Measurements from ENCODE around the gene HOXA7.
A peak's percentile ranks its signal among the peaks of the same experiment; 100 is the strongest.

HOXA7 gene

DNA sequence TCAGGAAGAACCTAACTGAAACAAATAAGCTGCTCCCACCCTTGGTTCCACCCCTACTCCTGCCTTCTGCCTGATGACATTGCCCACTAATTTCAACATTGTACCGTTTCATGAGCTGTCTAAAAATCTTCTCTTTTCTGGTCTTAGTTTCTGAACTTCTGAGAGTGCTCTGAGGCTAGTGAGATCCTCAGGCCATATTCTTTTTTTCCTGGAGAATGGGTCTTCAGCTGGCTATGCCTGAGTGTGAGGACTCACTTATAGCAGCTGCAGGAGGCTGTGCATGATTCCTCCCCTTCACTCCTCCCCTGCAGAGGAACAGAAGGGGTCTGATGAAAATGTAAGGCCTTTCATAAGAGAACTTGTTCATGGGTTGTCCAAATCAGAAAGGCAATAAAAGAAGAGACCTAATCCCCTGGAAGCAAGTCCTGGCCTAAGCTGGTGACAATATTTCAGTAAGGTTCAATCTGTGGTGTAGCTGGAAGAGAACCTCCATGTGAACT is 37.0 kb downstream of the HOXA7 start:
- DNase-seq (ENCODE audit: low read depth in 2 of 2), result no peak

DNA sequence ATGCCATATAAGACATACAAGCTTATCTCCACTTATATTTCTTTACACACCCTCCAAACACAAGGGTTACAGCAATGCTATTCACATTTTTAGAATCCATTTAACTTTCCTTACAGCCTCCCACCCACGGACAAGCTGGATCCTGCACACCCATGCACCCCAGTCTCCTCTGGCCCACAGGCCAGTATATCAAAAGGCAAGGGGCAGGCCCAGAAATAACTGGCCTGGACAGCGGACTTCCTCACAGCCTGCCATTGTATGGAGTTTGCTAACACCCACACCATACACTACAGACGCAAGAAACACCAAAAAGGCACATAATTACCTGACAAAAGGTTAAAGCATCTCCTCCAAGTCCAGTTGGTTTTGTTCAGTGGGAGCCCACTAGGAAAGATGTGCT is 37.9 kb downstream of the HOXA7 start:
- no peak for DNase-seq (ENCODE audit: low read depth in 2 of 2)

DNA sequence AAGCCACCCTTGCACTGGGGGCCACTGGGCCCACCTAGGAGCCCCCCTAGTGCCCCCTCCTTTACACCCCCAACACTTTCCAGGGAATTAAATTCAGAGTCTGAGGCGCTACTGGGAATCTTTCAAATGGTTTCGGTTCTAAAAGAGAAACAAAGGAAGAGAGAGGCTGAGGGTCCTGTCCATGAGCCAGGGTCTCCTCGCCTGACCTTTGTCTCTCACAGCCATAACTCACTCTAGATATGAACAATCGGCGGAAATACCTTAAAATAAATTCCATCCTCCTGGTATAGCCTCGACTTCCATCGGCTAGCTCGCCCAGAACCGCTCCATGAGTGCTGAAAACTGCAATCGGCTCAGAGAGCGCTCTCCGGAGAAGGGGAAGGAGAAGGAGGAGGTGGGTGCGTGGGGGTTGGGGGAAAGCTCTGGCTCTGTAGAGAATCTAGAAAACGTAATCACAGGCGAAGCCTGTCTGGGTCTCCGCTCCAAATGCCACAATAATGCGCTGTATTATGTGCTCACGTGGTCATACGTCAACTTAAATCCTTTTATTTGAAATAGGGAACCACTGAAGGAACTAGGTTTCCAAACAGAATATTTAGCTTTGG is 38.5 kb downstream of the HOXA7 start:
- DNase-seq (ENCODE audit: low read depth in 2 of 2), result no peak

DNA sequence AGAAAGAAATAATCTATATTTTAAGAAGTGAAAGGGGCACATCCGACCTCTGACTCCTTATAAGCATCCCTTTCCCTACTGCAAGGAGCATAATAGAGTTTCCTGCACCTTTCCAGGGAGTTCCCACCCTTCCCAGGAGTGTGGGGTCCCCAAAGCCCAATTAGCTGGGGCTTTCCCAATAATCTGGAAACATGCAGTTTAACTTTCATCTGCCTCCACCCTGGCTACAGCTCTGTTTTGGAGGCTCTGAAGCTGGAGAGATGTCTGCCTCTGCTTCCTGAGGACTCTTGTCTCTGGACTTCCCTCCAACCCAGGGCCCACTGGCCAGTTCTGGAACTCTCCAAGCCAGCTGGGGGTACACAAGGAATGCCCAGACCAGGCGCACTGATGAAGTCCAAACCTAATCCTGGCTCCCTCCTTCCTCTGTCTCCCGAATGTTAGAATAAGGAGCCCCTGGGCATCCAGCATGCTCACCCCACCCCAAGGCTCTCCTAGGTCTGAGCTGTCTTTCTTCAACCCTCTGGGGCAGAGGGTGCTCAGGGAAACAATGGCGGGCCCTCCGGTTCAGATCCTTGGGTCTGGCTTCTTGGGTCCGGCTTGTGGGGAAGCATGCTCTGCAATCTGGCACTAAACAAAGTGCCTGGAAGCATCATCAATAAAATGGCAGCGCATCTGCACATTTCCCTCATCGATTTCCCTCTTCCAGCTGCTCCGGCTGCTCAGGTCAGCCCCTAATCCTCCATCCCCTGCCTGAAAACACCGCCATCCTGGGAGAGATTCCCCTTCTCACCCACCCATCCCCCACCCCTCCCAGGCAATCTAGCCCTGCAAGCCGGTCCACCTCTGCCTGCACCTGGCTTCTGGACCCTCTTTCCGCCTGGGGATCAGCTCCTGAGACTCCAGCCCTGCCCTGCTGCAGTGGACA is 39.3 kb downstream of the HOXA7 start:
- no peak for DNase-seq (ENCODE audit: low read depth in 2 of 2)

DNA sequence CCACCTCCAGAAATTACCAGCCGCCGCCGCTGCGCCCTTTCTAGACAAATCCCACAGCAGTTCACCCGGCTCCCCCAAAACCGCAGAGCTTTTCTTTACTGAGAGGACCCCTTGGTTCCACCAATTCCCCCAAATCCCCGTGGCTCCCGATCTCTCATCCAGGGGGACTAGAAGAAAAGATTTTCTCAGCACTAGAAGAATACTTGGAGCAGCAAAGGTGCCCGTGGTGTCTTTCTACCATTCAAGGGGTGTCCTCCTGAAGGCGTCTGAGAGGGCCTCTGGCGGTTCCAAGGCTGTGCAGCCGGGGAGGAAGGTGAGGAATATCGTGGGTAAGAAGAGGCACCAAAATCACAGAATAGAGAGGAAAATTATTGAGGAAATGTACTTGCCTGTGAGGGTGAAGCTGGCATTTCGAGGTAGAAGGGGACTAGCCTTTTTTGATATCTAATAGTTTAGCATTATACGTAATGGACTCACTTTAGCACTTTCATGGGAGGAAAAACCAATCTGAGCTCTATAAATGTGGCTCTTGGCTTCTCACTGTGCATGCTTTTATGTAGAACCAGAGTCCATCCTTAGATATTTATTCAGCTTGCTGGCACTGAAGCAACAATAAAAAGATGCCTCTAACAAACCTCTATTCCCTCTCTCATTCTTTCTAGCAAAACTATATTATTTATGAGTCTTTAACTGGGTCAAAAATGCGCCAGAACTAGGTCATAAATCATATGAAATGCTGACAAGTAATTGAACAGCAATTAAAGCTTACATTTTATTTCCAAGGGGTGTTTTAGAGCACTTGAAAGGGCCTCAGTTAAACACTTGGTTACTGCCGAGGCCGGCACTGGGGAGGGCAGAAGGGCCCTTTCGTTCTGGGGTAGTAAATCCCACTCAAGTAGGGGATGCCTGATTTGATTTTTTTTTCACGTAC is 40.2 kb downstream of the HOXA7 start:
- no peak for DNase-seq (ENCODE audit: low read depth in 2 of 2)

DNA sequence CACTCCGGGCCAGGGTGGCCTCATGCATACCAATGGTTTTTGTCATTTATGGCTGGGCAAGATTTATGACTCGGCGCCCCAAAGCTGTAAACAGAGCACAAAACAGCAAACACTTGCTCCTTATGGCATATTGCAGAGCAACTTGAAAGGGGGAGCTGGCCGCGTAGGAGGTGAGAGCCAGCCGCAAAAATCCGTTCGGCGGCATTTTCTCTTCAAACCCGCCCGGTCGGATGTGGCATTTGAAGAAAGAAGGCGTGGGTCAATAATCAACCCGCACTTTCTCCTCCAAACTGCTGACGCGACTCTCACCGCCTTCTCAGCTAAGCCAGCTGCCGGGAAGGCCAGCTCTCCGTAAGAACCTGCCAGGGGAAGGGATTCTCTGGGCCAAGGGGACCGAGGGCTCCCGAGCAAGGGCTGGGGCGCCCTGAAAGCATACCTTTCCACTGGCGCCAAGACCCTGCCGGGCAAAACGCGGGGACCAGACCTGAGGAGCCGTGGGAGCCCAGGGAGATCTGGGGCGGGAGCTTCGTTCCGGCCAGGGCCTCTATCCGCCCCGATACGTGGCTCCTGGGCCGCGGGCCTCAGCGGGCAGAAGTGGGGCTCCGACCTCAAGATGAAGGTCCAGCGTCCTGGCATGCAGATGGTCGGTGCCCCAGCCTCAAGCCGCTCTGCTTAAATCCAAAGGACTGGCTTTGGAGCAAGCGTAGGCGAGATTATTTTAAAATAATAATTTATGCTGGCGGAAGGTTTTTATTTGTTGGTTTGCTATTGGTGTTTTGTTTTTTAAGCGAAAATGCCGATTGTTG is 41.1 kb downstream of the HOXA7 start:
- no peak for DNase-seq (ENCODE audit: low read depth in 2 of 2)

DNA sequence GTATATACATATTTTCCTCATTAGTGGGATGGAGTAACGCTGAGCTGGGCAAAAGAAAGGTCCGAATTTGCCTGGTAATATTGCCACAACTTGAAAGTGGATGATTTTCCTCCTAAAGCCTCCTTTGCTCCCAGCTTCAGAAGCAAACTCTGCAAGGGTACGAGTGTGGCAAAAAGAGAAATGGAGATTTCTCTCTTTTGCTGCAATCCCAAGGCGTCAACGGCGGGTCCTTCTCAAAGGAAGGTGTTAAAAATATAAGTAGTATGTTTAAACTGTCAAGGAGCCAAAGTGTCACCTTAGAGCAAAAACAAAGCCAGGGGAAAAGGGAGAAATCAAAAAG is 41.6 kb downstream of the HOXA7 start:
- DNase-seq (ENCODE audit: low read depth in 2 of 2), result no peak

DNA sequence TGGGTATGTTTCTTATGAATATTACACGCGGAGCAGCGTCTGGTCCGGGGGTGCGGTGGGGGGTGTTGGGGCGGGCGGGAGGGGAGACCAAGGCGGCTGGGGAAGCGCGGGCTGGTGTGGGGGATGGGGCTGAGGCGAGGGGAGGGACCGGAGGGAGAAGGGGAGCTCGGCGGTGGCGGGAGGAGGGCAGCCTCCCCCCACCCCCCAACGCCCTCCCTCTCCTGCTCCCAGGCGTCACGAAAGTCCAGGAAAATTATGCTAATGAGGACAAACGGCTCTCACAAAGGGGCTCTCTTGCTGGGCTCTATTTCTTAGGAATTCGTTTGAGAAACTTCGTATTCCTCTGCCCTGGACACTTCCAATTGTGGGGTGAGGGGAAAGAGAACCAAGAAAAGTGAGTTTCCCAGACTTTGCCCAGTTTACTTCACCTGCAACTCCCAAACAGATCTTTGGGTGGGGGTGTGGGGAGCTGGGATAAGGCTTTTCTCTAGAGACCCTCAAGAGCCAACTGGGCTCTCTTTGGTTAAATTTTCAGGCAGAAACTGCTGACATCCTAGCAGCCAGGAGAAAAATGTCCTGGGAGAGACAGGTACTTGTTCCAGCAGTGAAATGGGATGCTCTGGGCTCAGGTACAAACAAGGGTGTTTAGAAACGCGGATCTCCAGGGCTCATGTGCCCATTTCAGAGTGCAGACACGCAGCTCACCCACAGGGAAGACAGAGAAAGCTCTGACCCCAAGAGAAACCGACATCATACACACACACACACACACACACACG is 42.3 kb downstream of the HOXA7 start:
- no peak for DNase-seq (ENCODE audit: low read depth in 2 of 2)

DNA sequence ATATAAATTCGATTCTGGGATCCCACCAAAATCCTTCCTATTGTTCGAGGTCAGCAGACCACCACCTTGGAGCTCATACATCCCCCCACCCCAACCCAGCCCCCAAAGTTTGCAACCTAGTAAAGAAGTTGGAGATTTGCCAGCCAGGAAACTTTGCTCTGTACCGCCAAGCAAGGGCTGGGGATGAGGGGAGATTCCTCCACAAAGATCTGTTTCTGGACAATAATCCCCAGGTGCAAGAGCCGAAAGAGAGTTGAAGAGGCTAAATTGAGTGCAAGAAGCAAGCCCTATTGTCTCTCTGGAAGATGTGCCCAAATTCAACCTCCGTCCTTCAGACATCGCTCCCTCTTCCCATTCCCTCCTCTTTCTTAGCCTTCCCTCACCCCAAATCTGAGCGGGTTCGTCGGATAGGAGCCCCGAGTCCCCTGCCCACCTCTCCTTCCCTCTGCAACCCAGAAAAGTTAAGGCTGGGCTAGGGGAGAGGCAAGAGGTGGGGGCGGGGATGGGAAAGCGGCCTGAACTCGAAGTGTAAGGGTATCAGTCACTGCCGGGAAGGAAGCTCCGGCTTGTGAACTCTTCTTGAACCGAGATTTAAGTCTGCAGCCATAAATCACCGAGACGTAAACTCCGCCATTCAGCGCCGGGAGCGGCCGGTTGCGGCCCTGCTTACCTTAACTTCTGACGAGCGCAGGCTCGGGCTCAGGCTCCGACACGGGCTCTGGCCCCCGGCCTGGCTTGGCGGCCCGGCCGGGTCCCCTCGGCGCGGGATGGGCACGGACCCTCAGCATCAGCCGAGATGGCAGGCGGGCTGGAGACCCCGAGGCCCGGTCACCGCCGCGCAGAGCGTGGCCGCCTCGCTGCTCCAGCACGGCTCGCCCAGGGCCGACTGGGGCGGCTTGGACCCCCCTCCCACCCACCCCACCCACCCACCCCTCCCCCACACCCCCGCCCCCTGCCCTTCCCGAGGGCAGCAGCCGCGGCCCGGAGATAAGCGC is 43.2 kb downstream of the HOXA7 start:
- peak in 1 of 2 experiments; percentile 37 for DNase-seq (ENCODE audit: low read depth in 2 of 2)

DNA sequence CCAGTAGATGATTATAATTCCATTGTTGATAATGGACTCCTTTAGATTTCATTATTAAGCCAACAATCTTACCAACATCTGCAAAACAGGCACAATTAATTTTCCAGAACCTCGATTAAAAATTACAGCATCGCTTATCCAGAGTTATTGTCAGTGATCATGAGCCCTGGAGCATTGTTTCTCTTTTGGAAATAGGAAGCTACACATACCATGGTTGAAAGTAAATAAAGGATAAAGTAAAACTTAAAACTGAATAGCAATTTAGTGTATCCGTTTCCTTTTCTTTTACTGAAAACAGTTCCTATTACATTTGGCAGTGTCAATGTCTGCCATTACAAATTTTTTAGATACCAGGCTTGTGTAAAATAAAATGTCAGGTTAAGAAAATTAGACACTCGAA is 44.1 kb downstream of the HOXA7 start:
- no peak for DNase-seq (ENCODE audit: low read depth in 2 of 2)

DNA sequence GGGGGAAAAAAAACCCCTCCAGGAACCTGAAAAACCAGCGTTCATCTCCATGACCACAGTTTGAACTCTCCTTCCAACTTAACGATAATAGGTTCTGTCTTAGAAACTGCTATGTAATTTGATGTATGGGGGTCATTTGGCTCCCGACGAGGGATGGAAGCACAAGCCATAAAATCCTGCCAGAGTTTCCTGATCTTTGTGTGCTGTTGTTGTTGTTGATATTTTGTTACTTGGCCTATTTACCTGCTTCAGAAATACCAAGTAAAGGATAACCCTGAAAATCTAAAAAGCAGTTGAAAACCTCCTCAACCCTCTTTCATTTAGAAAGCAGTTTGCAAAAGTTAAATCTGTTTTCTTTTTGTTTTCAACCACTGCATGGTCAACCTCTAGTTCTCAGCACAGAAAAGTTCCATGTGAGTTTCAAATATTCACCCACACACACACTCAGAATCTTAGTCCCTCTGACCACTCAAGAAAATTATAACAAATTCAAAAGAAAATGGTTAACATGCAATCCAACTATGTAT is 44.7 kb downstream of the HOXA7 start:
- DNase-seq (ENCODE audit: low read depth in 2 of 2), result no peak

DNA sequence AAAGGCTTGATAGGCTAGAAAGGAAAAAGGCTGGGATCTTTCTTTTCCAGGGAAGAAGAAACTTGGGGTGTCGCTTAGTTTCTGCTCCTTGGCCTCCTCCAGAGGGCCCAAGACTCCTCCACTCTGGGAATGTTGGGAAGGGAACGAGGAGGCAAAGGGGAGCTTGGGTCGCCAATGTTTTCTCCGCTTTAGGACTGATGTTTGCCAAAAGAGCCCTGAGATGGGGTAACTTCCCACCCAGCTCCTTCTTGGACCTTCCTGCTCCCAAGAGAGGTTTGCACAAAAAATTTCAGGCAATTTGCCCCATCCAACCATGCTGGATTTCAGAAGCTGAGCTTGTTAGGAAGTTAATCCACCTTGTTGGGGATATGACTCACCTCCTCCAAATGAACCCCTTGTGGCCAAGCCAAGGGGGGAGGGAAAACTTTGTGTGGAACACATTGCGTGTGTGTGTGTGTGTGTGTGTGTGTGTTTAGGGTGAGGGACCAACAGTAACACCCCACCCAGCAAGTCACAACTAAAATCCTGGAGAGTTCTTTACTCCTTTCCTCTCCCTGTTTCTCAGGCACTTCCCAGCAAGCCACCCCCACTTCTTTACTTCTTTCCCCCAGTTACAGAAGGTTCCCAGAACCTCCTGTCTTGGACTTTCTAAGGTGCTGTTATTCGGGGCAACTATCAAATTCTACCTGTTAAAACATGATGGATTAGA is 45.3 kb downstream of the HOXA7 start:
- DNase-seq (ENCODE audit: low read depth in 2 of 2), result peak; percentile 47 to 49

DNA sequence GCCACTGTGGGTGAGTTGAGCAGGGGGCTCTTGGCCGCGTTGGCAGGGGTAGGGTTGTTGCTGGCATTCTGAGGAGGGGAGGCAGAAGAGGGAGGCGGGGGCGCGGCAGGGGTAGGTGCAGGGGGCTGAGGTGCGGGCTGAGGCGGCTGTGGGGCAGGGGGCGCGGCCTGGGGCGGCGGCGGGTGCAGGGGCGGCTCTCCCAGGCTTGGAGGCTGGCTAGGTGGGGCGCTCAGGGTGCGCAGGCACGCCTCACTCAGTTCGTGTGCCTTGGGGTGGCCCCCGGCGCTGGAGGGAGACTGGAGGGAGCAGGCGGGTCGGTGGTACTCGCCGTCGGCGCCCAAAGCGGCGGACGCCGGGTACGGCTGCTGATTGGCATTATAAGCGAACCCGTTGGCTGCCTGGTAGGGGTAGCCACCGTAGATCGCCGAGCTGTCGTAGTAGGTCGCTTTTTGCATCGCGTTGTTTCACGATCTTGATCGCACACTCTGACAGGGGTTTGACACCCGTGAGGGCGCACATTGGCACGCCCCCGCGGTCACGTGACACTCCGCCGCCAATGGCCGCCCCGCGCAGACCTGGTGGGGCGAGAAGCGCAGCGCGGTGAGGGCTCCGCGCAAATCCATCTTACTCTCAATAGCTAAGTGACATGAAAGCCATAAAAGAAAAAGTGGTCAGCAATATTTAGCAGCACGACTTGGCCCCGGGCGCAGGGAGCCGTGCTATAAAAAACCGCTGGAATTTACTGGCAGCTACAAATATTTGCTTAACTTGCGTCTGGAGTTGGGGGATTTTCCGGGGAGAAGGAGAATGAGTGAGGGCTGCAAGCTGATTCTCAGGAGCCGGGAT is 46.1 kb downstream of the HOXA7 start:
- peak; percentile 43 to 48 for DNase-seq (ENCODE audit: low read depth in 2 of 2)

DNA sequence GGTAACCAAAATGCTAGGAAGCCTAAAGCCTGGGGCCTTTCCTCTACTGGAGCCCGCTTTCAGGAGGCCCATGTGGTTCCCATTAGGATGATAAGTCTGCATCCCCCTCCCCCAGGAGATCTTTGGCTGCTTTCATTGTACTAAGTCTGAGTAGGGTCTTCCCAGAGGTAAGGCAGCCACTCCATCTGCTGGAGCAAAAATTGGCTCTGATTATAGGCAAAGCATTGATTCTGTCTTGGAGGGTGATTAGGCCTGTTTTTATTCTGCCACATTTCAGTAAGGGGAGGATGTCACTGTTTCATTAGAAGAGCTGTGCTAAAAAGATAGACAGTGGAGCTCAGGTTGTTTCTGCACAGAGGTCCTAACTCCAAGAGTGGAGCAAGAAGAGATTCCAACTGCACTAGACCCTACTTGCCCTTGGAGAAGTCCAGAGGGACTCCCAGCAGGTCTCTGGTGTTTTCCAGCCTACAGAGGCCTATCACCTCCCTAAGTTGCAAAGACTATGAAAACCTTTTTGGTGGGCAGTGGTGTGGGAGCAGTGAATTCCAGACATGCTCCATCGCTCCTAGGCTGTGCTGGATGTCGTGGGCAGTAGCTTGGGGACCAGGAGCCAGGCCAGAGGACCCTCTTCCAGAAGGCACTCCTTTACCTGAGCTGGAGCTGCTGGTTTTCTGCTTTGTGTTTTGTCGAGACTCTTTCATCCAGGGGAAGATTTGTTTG is 46.8 kb downstream of the HOXA7 start:
- DNase-seq (ENCODE audit: low read depth in 2 of 2), result no peak

DNA sequence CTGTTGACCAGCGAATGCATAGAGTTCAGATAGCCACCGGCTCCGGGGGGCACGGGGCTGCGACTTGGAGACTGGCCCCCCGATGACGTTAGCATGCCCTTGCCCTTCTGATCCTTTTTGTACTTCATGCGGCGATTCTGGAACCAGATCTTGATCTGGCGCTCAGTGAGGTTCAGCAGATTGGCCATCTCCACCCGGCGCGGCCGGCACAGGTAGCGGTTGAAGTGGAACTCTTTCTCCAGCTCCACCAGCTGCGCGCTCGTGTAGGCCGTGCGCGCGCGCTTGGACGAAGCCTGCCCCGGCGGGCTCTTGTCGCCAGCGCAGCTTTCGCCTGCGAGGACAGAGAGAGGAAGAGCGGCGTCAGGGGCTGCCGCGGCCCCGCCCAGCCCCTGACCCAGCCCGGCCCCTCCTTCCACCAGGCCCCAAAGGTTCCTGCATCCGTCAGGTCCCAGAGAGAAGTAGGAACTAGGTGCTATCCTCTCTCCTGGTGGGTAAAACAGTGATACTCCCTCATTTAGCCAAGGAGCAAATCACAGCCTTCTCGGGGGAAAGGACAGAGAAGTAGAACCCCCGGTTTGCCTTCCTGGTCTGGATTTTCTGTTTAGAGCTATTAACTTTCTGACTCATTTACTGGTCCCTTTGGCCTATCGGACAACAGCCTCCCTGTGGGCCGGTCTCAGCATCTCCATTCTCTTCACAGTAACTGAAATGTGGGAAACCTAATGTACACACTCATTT is 47.9 kb downstream of the HOXA7 start:
- DNase-seq (ENCODE audit: low read depth in 2 of 2), result no peak
